ENCODE measurements around the gene SHB. TPM values are rescaled to one million over a fixed set of nuclear protein-coding genes. Genes with fewer than 3 reads are reported as not detected.

SHB gene
- total and polyA plus RNA-seq, 7 donors = 4.0 to 30.7 (median 8.6) TPM

DNA sequence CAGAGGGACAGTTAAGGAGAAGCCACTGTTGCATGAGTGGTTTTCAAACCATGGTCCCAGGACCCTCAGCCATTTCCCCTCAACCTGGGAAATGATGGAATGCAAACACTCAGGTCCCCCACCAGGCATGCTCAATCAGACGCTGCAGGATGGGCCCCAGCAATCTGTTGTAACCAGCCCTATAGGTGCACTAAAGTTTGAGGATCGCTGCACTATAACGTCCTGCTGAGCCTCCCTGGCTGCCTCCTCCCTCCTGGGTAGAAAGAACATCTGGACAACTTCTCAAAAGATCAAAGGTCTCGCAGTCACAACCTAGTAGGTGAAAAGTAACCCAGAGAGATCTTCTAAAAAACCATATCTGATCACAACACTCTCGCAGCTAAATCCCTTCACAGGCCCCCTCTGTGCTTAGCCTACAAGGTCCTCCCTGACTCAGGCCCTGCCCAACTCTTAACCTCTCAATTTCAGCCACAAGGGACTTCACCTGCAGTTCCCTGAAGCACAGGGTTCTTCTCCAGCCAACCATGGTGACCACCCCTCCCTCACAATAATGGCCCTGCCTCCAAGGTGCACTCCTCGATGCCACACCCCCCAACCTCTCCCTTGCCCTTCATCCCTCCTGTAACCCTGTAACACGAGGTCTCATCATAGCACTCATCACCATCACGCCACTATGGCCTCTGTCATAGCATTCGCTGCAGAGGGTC is 3.5 kb downstream of the SHB start:
- ATAC-seq = no peak
- Histone ChIP-seq H3K4me3 (peak overlapping the region; percentile 98), H3K4me1 (peaks cover 53% of the 10 kb centered on the region), H3K27ac (no peak overlapping the region), H3K9me3 (no peaks in the 10 kb centered on the region), H3K36me3 (ENCODE audit: insufficient read depth in 1 of 2, low read depth in 1 of 2) (no peaks in the 10 kb centered on the region), H3K27me3 (ENCODE audit: insufficient read depth in 3 of 3, low read length in 2 of 3) (no peaks in the 10 kb centered on the region)
- intact Hi-C loops (cut with DNase I) = loop anchor here (5.0 kb wide), 2 partner anchors 48 to 148 kb away; no protein-coding TSS in a partner anchor
- TF ChIP-seq, protein P1, sequence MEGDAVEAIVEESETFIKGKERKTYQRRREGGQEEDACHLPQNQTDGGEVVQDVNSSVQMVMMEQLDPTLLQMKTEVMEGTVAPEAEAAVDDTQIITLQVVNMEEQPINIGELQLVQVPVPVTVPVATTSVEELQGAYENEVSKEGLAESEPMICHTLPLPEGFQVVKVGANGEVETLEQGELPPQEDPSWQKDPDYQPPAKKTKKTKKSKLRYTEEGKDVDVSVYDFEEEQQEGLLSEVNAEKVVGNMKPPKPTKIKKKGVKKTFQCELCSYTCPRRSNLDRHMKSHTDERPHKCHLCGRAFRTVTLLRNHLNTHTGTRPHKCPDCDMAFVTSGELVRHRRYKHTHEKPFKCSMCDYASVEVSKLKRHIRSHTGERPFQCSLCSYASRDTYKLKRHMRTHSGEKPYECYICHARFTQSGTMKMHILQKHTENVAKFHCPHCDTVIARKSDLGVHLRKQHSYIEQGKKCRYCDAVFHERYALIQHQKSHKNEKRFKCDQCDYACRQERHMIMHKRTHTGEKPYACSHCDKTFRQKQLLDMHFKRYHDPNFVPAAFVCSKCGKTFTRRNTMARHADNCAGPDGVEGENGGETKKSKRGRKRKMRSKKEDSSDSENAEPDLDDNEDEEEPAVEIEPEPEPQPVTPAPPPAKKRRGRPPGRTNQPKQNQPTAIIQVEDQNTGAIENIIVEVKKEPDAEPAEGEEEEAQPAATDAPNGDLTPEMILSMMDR (IDR thresholded peaks at IDR 0.05) = no peak
- no peak for DNase-seq
- WGBS, 3 donors = 72 to 80% (median 75%) methylated on average over 9 of the region's 9 CpGs

DNA sequence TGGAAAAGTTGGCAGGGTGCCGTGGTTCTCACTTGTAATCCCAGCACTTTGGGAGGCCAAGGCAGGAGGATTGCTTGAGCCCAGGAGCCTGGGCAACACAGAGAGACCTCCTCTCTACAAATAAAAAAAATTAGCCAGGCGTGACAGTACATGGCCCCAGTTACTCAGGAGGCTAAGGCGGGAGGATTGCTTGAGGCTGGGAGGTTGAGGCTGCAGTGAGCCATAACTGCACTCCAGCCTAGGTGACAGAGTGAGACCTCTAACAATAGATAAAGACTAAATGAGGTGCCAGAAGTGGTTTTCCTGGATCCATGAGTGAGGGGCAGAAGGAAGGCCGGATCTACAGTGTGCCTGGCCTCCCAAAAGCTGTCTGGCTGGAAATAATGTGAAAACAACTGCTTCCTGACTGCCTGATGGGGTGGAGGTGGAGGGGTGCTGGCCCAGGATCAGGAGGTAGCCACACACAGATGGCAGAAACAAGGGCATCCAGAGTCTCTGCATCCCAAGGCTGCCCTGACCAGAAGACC is 4.1 kb downstream of the SHB start:
- H3K4me3 ChIP-seq = peak overlapping the region; percentile 7
- no peak overlapping the region for H3K27ac ChIP-seq
- H3K9me3 ChIP-seq = no peaks in the 10 kb centered on the region
- no peaks in the 10 kb centered on the region for H3K36me3 ChIP-seq (ENCODE audit: insufficient read depth in 1 of 2, low read depth in 1 of 2)
- H3K4me1 ChIP-seq = peaks cover 56% of the 10 kb centered on the region
- no peaks in the 10 kb centered on the region for H3K27me3 ChIP-seq (ENCODE audit: insufficient read depth in 3 of 3, low read length in 2 of 3)
- intact Hi-C loops (cut with DNase I) = loop anchor here (5.0 kb wide), 2 partner anchors 48 to 148 kb away; no protein-coding TSS in a partner anchor
- whole genome bisulfite sequencing, 3 donors = 78 to 83% (median 81%) methylated on average over 4 of the region's 4 CpGs
- ATAC-seq = no peak
- DNase-seq = no peak
- TF ChIP-seq, protein P1 (IDR thresholded peaks at IDR 0.05) = no peak

DNA sequence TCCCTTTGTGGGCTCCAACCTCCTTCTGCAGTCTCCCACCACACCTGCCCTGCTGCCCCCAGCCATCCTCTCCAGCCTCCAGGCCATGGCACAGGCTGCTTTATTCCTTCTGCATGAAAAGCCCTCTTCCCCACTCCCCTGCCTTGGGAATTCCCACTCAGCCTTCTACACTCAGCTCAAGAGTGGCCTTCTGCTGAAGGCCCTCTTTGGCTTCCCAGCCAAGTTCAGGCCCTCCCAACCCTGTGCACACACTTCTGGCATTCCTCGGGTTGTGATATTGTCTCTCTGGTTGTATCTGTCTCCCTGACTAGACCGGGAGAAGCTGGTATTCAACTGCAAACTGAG is 5.7 kb downstream of the SHB start:
- TF ChIP-seq, protein P1 (IDR thresholded peaks at IDR 0.05) = no peak
- no peaks in the 10 kb centered on the region for H3K36me3 ChIP-seq (ENCODE audit: insufficient read depth in 1 of 2, low read depth in 1 of 2)
- H3K9me3 ChIP-seq = no peaks in the 10 kb centered on the region
- no peaks in the 10 kb centered on the region for H3K27me3 ChIP-seq (ENCODE audit: insufficient read depth in 3 of 3, low read length in 2 of 3)
- intact Hi-C loops (cut with DNase I) = no loop called here
- no peak overlapping the region for H3K4me3 ChIP-seq
- WGBS, 3 donors = 29 to 47% (median 35%) methylated on average over 2 of the region's 2 CpGs
- ATAC-seq (no peak), DNase-seq (no peak)
- H3K4me1 ChIP-seq = peaks cover 68% of the 10 kb centered on the region
- H3K27ac ChIP-seq = peak overlapping the region; percentile 41

DNA sequence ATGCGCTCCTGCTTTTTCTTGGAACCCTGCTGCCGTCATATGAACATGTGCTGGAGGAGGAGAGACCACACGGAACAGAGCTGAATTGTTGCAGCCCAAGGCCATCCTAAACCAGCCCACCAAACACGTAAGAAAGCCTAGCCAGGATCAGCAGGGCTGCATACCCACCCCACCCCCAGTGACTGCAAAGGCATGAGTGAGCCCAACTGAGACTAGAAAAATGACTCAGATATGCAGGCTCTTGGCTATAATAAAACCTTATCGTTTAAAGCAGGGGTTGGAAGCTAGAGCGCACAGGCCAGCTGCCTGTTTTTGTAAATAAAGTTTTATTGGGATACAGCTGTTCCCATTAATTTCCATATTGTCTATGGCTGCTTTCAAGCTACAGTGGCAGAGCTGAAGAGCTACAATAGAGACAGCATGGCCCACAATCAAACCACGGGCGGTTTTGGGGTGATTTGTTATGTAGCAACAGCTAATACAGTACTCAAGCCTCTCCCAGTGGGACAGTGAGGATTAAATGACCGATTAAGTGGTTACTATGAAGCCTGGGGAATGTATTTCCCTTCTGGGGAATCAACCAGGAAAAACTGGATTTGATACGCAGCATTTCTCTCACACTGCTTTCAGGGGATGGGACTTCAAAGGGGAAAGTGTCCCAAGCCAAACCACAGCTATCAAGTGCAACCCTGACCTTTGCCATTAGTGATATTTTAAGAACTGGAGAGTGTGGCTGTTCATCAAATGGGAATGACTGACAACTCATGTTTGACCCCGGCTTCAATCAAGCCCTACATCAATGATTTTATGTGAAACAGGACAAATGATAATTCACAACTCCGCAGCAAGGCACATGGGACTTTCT is 6.3 kb downstream of the SHB start:
- no peak overlapping the region for H3K4me3 ChIP-seq
- intact Hi-C loops (cut with DNase I) = no loop called here
- DNase-seq (no peak), ATAC-seq (no peak)
- 68 to 80% (median 69%) methylated on average over 12 of the region's 12 CpGs for WGBS, 3 donors
- TF ChIP-seq, protein P1 (IDR thresholded peaks at IDR 0.05) = no peak
- H3K36me3 ChIP-seq (ENCODE audit: insufficient read depth in 1 of 2, low read depth in 1 of 2) = no peaks in the 10 kb centered on the region
- no peaks in the 10 kb centered on the region for H3K27me3 ChIP-seq (ENCODE audit: insufficient read depth in 3 of 3, low read length in 2 of 3)
- no peaks in the 10 kb centered on the region for H3K9me3 ChIP-seq
- H3K4me1 ChIP-seq = peaks cover 74% of the 10 kb centered on the region
- peak overlapping the region; percentile 41 for H3K27ac ChIP-seq

Measured in psoas muscle (tissue), 8 donors.